Activated CD8-positive, alpha-beta memory T cell treated with anti-CD3 and anti-CD28 coated beads for 1 hour (primary cell): ENCODE data around the gene TRIM50.
"Not testable (repeated sequence)": the region's sequence is repeated elsewhere in the genome, so short reads cannot be mapped to it uniquely, and the experiment has no call there.

Experiments used
- DNase-seq, 2 donors: peaks; one replicate each; pipeline ENCODE4 v3.0.0-alpha.2; 2020; ENCODE audit warnings: low read depth in 1 of 2; ENCODE audit errors: extremely low read depth in 1 of 2

The TRIM50 gene

GRCh38 chr7:73350306-73351068 is 22.6 kb upstream of the TRIM50 start:
- DNase-seq = no peak

GRCh38 chr7:73349763-73350162 is 21.9 kb upstream of the TRIM50 start:
- DNase-seq = no peak

- DNase-seq = no peak
Observed at GRCh38 chr7:73345951-73346350, 18.1 kb upstream of the TRIM50 start.

GRCh38 chr7:73345538-73345937 is 17.7 kb upstream of the TRIM50 start:
- DNase-seq = no peak

GRCh38 chr7:73343671-73344380 is 15.9 kb upstream of the TRIM50 start:
- no peak for DNase-seq

GRCh38 chr7:73342645-73343044 is 14.8 kb upstream of the TRIM50 start:
- no peak for DNase-seq

- DNase-seq = no peak
Observed at GRCh38 chr7:73341877-73342276, 14.0 kb upstream of the TRIM50 start.

GRCh38 chr7:73340514-73340913 is 12.6 kb upstream of the TRIM50 start:
- no peak for DNase-seq

GRCh38 chr7:73338321-73338720 is 10.4 kb upstream of the TRIM50 start:
- DNase-seq = no peak

GRCh38 chr7:73332447-73332846 is 4.6 kb upstream of the TRIM50 start:
- no peak for DNase-seq

GRCh38 chr7:73330772-73331171 is 2.9 kb upstream of the TRIM50 start:
- no peak for DNase-seq

- DNase-seq = no peak
Observed at GRCh38 chr7:73329861-73330581, 2.1 kb upstream of the TRIM50 start.

GRCh38 chr7:73328696-73329095 is 814 bp upstream of the TRIM50 start:
- DNase-seq = no peak

- not testable (repeated sequence) for DNase-seq
Observed at GRCh38 chr7:73327449-73327848, 433 bp downstream of the TRIM50 start.

GRCh38 chr7:73325424-73325823 is 2.5 kb downstream of the TRIM50 start:
- DNase-seq = not testable (repeated sequence)

GRCh38 chr7:73324081-73324845 is 3.6 kb downstream of the TRIM50 start:
- DNase-seq = peak; percentile 8 to 22

GRCh38 chr7:73323434-73324080 is 4.3 kb downstream of the TRIM50 start:
- not testable (repeated sequence) for DNase-seq

- DNase-seq = not testable (repeated sequence)
Observed at GRCh38 chr7:73320009-73320408, 7.9 kb downstream of the TRIM50 start.

GRCh38 chr7:73319541-73319940 is 8.3 kb downstream of the TRIM50 start:
- not testable (repeated sequence) for DNase-seq

GRCh38 chr7:73318656-73319204 is 9.2 kb downstream of the TRIM50 start:
- DNase-seq = not testable (repeated sequence)
